COR-L47 (cell line): ENCODE results near the gene STYXL2.

ENCODE experiments used
- DNase-seq: peaks from one replicate; lab custom pipeline; 2025; lab: John Stamatoyannopoulos, UW

Gene STYXL2

GRCh38 chr1:167081594-167082156 is 12.2 kb upstream of the STYXL2 start:
- DNase-seq = no peak

- DNase-seq = no peak
Measured at GRCh38 chr1:167082511-167083027, 11.3 kb upstream of the STYXL2 start.

GRCh38 chr1:167083066-167083665 is 10.7 kb upstream of the STYXL2 start:
- peak; percentile 75 for DNase-seq

- no peak for DNase-seq
Measured at GRCh38 chr1:167083871-167084270, 10.0 kb upstream of the STYXL2 start.

GRCh38 chr1:167084757-167085156 is 9.1 kb upstream of the STYXL2 start:
- no peak for DNase-seq

- no peak for DNase-seq
Measured at GRCh38 chr1:167086033-167086432, 7.8 kb upstream of the STYXL2 start.

- no peak for DNase-seq
Measured at GRCh38 chr1:167086768-167087167, 7.1 kb upstream of the STYXL2 start.

- no peak for DNase-seq
Measured at GRCh38 chr1:167088746-167089417, 5.0 kb upstream of the STYXL2 start.

GRCh38 chr1:167089939-167090313 is 3.9 kb upstream of the STYXL2 start:
- no peak for DNase-seq

GRCh38 chr1:167090314-167090942 is 3.4 kb upstream of the STYXL2 start, which contains the start of gene GPA33:
Gene GPA33 (minus strand): TSS chr1:167090377. CDS start chr1:167090287, 90 bp downstream.
- no peak for DNase-seq

GRCh38 chr1:167092653-167093052 is 1.2 kb upstream of the STYXL2 start:
- DNase-seq = no peak

- DNase-seq = no peak
Measured at GRCh38 chr1:167094690-167095089, 815 bp downstream of the STYXL2 start.

- DNase-seq = peak; percentile 9
Measured at GRCh38 chr1:167095368-167095767, 1.5 kb downstream of the STYXL2 start.

- no peak for DNase-seq
Measured at GRCh38 chr1:167099851-167100250, 6.0 kb downstream of the STYXL2 start.

GRCh38 chr1:167100730-167101129 is 6.9 kb downstream of the STYXL2 start:
- DNase-seq = no peak

- no peak for DNase-seq
Measured at GRCh38 chr1:167101754-167102153, 7.9 kb downstream of the STYXL2 start.

GRCh38 chr1:167102906-167103573 is 9.2 kb downstream of the STYXL2 start:
- no peak for DNase-seq

- no peak for DNase-seq
Measured at GRCh38 chr1:167104256-167104633, 10.4 kb downstream of the STYXL2 start.

- no peak for DNase-seq
Measured at GRCh38 chr1:167105271-167106118, 11.6 kb downstream of the STYXL2 start.

- no peak for DNase-seq
Measured at GRCh38 chr1:167106119-167106461, 12.2 kb downstream of the STYXL2 start.

- DNase-seq = no peak
Measured at GRCh38 chr1:167107456-167107855, 13.6 kb downstream of the STYXL2 start.
